Endothelial cell of umbilical vein (primary cell): ENCODE data around the gene BAG5.

ENCODE experiments used
- EZH2 ChIP-seq: IDR thresholded peaks from 2 replicates; pipeline ENCODE4 v1.6.1; 2012; ENCODE audit warnings: borderline replicate concordance, low read depth, mild to moderate bottlenecking, moderate library complexity, low read length, inconsistent platforms; ENCODE audit not compliant: severe bottlenecking
- FOS ChIP-seq: IDR thresholded peaks from 2 replicates; pipeline ENCODE4 v1.6.1; 2011; ENCODE audit warnings: mild to moderate bottlenecking, low read length, moderate library complexity, borderline replicate concordance; ENCODE audit not compliant: insufficient read depth
- JUN ChIP-seq: IDR thresholded peaks from 2 replicates; pipeline ENCODE4 v1.6.1; 2011; ENCODE audit warnings: borderline replicate concordance, low read depth; ENCODE audit not compliant: insufficient read length, insufficient read depth
- MYC ChIP-seq: IDR thresholded peaks from one replicate; pipeline ENCODE4 v1.6.1; 2011; ENCODE audit warnings: mild to moderate bottlenecking, low read depth, low read length
- POLR2A ChIP-seq: IDR thresholded peaks from 2 replicates; pipeline ENCODE4 v1.6.1; 2012; ENCODE audit warnings: low read depth, mild to moderate bottlenecking, control low read depth, low read length
- POLR2AphosphoS5 ChIP-seq: IDR thresholded peaks from 2 replicates; pipeline ENCODE4 v1.6.1; 2012; ENCODE audit warnings: low read depth, mild to moderate bottlenecking, control low read depth, low read length, moderate library complexity; ENCODE audit not compliant: insufficient read depth
- TF ChIP-seq, protein P1 (sequence below), 2 donors: IDR thresholded peaks; 1 replicate in 1 of 2; 2 replicates in 1 of 2; pipeline ENCODE4 v1.5.1; 2011; ENCODE audit warnings: low read length in 2 of 2, mild to moderate bottlenecking in 2 of 2, moderate library complexity in 2 of 2, control low read depth in 1 of 2, inconsistent platforms in 1 of 2, low read depth in 1 of 2; ENCODE audit not compliant: insufficient read depth in 1 of 2; ENCODE audit errors: extremely low read depth in 1 of 2
- TF ChIP-seq, protein P2 (sequence below): IDR thresholded peaks from 2 replicates; pipeline ENCODE4 v1.6.1; 2011; ENCODE audit not compliant: insufficient read depth, insufficient read length

DNA sequence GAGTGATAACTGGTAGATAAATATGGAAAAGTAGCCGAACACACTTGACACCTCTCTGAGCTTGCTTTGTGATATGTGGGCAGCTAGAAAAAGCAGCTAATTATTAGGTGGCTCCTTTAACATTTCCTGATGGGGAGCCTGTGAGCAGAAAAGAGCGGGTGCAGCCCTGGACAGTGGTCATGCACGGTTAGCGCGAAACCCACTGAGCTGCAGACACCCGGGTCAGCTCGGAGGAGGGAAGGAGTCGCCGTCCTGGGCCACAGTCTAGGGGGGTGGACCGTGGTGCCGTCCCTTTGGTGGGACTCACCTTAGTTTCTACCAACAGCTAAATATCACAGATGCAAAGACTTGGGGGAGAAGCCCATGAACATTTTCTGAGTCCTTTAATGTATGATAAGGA lies 7.0 kb upstream of the BAG5 start:
- TF ChIP-seq POLR2AphosphoS5 (no peak), POLR2A (no peak), JUN (no peak), FOS (no peak), EZH2 (no peak), MYC (no peak)
- TF ChIP-seq, protein P1, sequence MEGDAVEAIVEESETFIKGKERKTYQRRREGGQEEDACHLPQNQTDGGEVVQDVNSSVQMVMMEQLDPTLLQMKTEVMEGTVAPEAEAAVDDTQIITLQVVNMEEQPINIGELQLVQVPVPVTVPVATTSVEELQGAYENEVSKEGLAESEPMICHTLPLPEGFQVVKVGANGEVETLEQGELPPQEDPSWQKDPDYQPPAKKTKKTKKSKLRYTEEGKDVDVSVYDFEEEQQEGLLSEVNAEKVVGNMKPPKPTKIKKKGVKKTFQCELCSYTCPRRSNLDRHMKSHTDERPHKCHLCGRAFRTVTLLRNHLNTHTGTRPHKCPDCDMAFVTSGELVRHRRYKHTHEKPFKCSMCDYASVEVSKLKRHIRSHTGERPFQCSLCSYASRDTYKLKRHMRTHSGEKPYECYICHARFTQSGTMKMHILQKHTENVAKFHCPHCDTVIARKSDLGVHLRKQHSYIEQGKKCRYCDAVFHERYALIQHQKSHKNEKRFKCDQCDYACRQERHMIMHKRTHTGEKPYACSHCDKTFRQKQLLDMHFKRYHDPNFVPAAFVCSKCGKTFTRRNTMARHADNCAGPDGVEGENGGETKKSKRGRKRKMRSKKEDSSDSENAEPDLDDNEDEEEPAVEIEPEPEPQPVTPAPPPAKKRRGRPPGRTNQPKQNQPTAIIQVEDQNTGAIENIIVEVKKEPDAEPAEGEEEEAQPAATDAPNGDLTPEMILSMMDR (IDR thresholded peaks at IDR 0.05; ENCODE audit: extremely low read depth in 1 of 2, insufficient read depth in 1 of 2, low read depth in 1 of 2, low read length in 2 of 2): no peak
- TF ChIP-seq, protein P2, sequence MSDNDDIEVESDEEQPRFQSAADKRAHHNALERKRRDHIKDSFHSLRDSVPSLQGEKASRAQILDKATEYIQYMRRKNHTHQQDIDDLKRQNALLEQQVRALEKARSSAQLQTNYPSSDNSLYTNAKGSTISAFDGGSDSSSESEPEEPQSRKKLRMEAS: no peak
